ENCODE measurements around the gene CACNA1S. TPM values are rescaled to one million over a fixed set of nuclear protein-coding genes. Genes with fewer than 3 reads are reported as not detected.

CACNA1S gene
- total and polyA plus RNA-seq, 2 of the 8 experiments (the other 6 are each of a cell fraction or from before 2014, with no cell fraction given): 0.06 TPM; not detected in 1

- no peak overlapping the region for H3K27ac ChIP-seq (ENCODE audit: low read depth, low read length)
- H2BK120ac ChIP-seq (replicated peaks; ENCODE audit: low read depth, low read length): no peak overlapping the region
- H2AK5ac ChIP-seq (ENCODE audit: low read depth, low read length): no peak overlapping the region
- no peak overlapping the region for H2BK12ac ChIP-seq (ENCODE audit: low read depth, low read length)
- DNase-seq (ENCODE audit: low read depth in 1 of 2, low spot score in 2 of 2): no peak
- H3K36me3 ChIP-seq (ENCODE audit: control insufficient read depth in 2 of 4, insufficient read depth in 4 of 4, low read length in 3 of 4): no peaks in the 10 kb centered on the region
- no peak overlapping the region for H3K14ac ChIP-seq (ENCODE audit: insufficient read length)
- H3K27me3 ChIP-seq (replicated peaks in 1 of 4; ENCODE audit: control insufficient read depth in 3 of 4, extremely low read depth in 1 of 4, insufficient read depth in 3 of 4, low read length in 3 of 4): peaks cover 9 to 27% (median 21%) of the 10 kb centered on the region in 4 experiments
- H4K20me1 ChIP-seq (replicated peaks in 1 of 2; ENCODE audit: control insufficient read depth in 1 of 2, insufficient read depth in 2 of 2, low read length in 2 of 2): no peaks in the 10 kb centered on the region
- peaks cover 7% of the 10 kb centered on the region; the same call in 1 of the 2 replicates for H3K23me2 ChIP-seq (ENCODE audit: low read depth, low read length)
- WGBS, 2 experiments (ENCODE audit: extremely low coverage in 1 of 2, insufficient coverage in 1 of 2, insufficient read length in 1 of 2, insufficient replicate concordance in 2 of 2, low coverage in 1 of 2, low lambda C conversion rate in 2 of 2, missing lambda C conversion rate in 1 of 2): 92% methylated on average over 21 of the region's 25 CpGs; no CpG with 5 or more reads in 1 of the 2 experiments
- H3K4me2 ChIP-seq (ENCODE audit: insufficient read depth in 1 of 2, low read depth in 2 of 2, low read length in 2 of 2): peak overlapping the region; percentile 55 to 97; a peak in 3 of 4 replicates
- no peak overlapping the region for H2BK5ac ChIP-seq (ENCODE audit: low read depth, low read length)
- H3K4me3 ChIP-seq (ENCODE audit: extremely low read depth in 1 of 4, insufficient read depth in 2 of 4, low read depth in 3 of 4, low read length in 4 of 4): peak overlapping the region in 1 of 4 experiments; percentile 72; a peak in 3 of 8 replicates
- no peak overlapping the region for H4K8ac ChIP-seq (ENCODE audit: extremely low read depth, insufficient read depth, low read length)
- H3K79me2 ChIP-seq (ENCODE audit: control insufficient read depth in 1 of 2, insufficient read depth in 2 of 2, low read length in 2 of 2): no peaks in the 10 kb centered on the region
- H2BK15ac ChIP-seq (ENCODE audit: low read length): no peak overlapping the region
- H3K79me1 ChIP-seq (ENCODE audit: low read depth, low read length): no peaks in the 10 kb centered on the region
- no peak for FAIRE-seq
- H2BK20ac ChIP-seq (ENCODE audit: low read length): no peak overlapping the region
- CTCF ChIA-PET (ENCODE audit: partially characterized antibody): interaction anchor here (0.7 to 16.3 kb wide), 14 partner anchors 11 to 493 kb away, joined by 3 to 343 read pairs (median 6); partner anchors contain the start of gene ASCL5
- no peak overlapping the region for H2AFZ ChIP-seq (ENCODE audit: low read length)
- POLR2A ChIA-PET (ENCODE audit: partially characterized antibody): interaction anchor here (1.4 to 3.1 kb wide), 3 partner anchors 30 to 106 kb away, joined by 3 to 15 read pairs (median 4); no protein-coding TSS in a partner anchor
- H3K56ac ChIP-seq (replicated peaks; ENCODE audit: insufficient read length, low read depth, low read length): no peak overlapping the region
- H3K4ac ChIP-seq (replicated peaks; ENCODE audit: insufficient read length, low read depth, low read length): no peak overlapping the region
- no peaks in the 10 kb centered on the region; a peak in 1 of 4 replicates for H3K9me3 ChIP-seq (ENCODE audit: insufficient read depth in 2 of 2, low read depth in 1 of 2, low read length in 1 of 2)
- H4K91ac ChIP-seq (replicated peaks; ENCODE audit: insufficient read length, low read length): no peak overlapping the region
- no peak overlapping the region for H3K23ac ChIP-seq (ENCODE audit: insufficient read length)
- H3K18ac ChIP-seq (ENCODE audit: extremely low read depth, low read length): no peak overlapping the region
- H4K5ac ChIP-seq (ENCODE audit: insufficient read length, low read depth, low read length): no peak overlapping the region
- H3K4me1 ChIP-seq (replicated peaks in 1 of 4; ENCODE audit: control insufficient read depth in 3 of 4, insufficient read depth in 4 of 4, low read length in 3 of 4): peaks cover 0 to 8% (median under 1%) of the 10 kb centered on the region in 4 experiments; a peak in 1 of 7 replicates
- H3K9ac ChIP-seq (replicated peaks in 1 of 4; ENCODE audit: extremely low read depth in 1 of 4, low read depth in 3 of 4, low read length in 3 of 4): no peak overlapping the region
- TF ChIP-seq CBX5 (IDR thresholded peaks at IDR 0.05; ENCODE audit: low read depth, low read length) (no peak), GABPA (IDR thresholded peaks at IDR 0.05; ENCODE audit: borderline replicate concordance, insufficient read depth, low read length) (no peak), EP300 (IDR thresholded peaks at IDR 0.05; ENCODE audit: borderline replicate concordance in 1 of 2, low read depth in 2 of 2, low read length in 2 of 2) (no peak), POU5F1 (IDR thresholded peaks at IDR 0.05; ENCODE audit: low read depth, low read length) (no peak), MAFK (IDR thresholded peaks at IDR 0.05; ENCODE audit: low read depth, low read length) (no peak), SIX5 (IDR thresholded peaks at IDR 0.05; ENCODE audit: low read depth, low read length) (no peak), BRCA1 (IDR thresholded peaks at IDR 0.05; ENCODE audit: low read depth, low read length) (no peak), ASH2L (IDR thresholded peaks at IDR 0.05; ENCODE audit: low read length) (no peak), SP2 (IDR thresholded peaks at IDR 0.05; ENCODE audit: low read length) (no peak), FOSL1 (IDR thresholded peaks at IDR 0.05; ENCODE audit: insufficient read depth, low read depth, low read length) (no peak), POLR2AphosphoS5 (IDR thresholded peaks at IDR 0.05; ENCODE audit: low read depth, low read length) (no peak), KDM1A (IDR thresholded peaks at IDR 0.05; ENCODE audit: borderline replicate concordance, low read length) (no peak), TAF1 (IDR thresholded peaks at IDR 0.05; ENCODE audit: low read depth, low read length) (no peak), RXRA (IDR thresholded peaks at IDR 0.05; ENCODE audit: insufficient read depth, low read depth, low read length) (no peak)
These were observed 3.2 kb upstream of the CACNA1S start for GRCh38 chr1:201115390-201115937.

Measured in H1 (cell line).